GM12865 (cell line): ENCODE measurements around the gene SMS.
A peak's percentile ranks its signal among the peaks of the same experiment; 100 is the strongest.

Experiments
- DNase-seq: peaks from one replicate; pipeline ENCODE4 v3.0.0; 2010; ENCODE audit warnings: low read depth
- H3K4me3 ChIP-seq: 2 replicates; pipeline ENCODE4 v1.5.1; 2011; ENCODE audit warnings: mild to moderate bottlenecking, low read depth, low read length, control low read depth
- TF ChIP-seq, protein P1 (sequence below): IDR thresholded peaks from 2 replicates; pipeline ENCODE4 v1.5.1; 2011; ENCODE audit warnings: low read length, control low read depth, low read depth, inconsistent platforms; ENCODE audit not compliant: insufficient read depth; ENCODE audit errors: missing control alignments

The SMS gene

DNA sequence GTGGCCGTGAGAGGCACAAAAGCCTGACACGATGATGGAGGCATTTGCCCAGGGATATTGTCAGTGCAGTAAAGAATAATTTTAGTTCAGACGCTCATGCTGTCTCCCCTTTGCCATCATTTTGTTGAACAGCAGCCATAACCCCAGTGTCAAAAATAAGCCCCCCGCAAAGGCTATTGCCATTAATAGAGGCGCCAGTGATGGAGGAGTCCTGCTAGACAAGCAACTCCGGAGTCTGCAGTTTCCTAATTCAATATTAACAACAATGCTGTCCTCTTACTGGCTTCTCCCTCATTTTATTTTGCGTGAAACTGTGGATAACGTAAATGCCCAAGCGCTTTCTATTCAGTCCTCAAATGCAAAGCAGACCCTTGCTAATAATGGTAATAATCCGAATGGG lies 603 bp upstream of the SMS start:
- H3K4me3 ChIP-seq, result peak overlapping the region; percentile 36
- no peak for DNase-seq
- TF ChIP-seq, protein P1, sequence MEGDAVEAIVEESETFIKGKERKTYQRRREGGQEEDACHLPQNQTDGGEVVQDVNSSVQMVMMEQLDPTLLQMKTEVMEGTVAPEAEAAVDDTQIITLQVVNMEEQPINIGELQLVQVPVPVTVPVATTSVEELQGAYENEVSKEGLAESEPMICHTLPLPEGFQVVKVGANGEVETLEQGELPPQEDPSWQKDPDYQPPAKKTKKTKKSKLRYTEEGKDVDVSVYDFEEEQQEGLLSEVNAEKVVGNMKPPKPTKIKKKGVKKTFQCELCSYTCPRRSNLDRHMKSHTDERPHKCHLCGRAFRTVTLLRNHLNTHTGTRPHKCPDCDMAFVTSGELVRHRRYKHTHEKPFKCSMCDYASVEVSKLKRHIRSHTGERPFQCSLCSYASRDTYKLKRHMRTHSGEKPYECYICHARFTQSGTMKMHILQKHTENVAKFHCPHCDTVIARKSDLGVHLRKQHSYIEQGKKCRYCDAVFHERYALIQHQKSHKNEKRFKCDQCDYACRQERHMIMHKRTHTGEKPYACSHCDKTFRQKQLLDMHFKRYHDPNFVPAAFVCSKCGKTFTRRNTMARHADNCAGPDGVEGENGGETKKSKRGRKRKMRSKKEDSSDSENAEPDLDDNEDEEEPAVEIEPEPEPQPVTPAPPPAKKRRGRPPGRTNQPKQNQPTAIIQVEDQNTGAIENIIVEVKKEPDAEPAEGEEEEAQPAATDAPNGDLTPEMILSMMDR, result no peak

DNA sequence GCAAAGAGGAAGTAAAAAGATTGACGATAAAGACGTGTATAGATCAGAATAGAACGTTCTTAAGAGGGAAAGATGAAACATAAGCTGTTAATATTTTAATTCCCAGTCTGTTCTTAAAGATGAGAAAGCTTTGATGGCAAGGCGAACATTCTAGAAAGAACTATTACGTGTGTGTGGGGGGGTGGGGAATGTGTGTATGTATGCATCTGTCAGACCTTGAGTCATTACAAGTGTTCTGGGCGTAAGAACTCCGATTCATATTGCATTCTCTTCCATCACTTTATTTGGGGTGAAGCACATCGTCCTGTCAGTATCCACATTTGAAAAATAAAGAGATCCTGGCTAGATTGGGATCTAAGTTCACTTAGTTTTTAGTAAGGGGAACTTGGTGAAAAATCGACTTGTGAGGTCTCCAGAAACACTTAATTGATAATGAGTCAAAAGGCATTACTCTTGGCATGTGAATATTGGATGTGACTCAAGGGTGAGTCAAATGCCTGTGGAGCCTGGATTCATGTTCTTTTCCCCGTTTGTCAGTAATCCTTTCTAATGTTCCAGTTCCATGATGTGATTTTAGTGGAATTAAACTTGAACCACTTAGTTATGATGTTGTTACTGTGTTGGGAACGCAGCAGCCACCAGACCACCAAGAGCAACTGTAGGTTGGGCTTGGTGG lies 3.1 kb downstream of the SMS start:
- no peak for DNase-seq
- H3K4me3 ChIP-seq, result peak overlapping the region; percentile 8; the same call in 1 of the 2 replicates
- TF ChIP-seq, protein P1, result no peak

GRCh38 chrX:21944136-21944615 lies 3.7 kb downstream of the SMS start:
- TF ChIP-seq, protein P1, result no peak
- DNase-seq, result no peak
- no peak overlapping the region for H3K4me3 ChIP-seq

- H3K4me3 ChIP-seq, result no peak overlapping the region
- no peak for DNase-seq
- TF ChIP-seq, protein P1, result no peak
These were observed 6.6 kb downstream of the SMS start for GRCh38 chrX:21946925-21947641.

- H3K4me3 ChIP-seq, result no peak overlapping the region
- DNase-seq, result no peak
- TF ChIP-seq, protein P1, result no peak
These were observed 7.2 kb downstream of the SMS start for GRCh38 chrX:21947671-21948070.

DNA sequence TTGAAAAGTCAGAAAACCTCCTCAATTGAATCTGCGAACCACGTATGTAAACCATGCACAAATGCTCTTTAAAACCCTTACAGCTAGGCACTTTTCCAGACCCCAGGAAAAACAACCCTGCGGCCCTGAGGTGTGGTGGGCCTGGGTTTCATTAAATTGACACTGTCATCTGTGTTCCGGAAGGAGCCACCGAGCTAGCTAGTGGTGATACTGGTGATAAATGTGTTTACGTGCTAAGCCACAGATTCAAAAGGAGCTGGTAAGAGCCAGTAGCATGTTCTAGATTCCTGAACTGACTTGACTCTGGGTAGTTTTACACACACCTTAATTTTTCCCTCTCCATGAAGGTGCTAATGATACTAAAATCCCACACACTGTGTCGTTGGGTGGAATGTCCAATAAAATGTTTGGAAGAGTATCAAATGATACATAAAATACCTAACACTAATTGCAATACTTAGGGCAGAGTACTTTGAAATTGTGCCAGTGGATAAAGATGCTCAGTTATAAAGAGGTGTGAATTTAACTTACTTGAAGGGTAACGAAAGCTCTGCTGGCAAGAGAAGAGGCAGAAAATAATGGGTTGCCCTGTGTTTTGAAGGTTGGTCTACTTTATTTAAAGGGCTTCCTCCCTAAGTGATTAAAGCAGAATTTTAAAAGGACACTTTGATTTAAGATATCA lies 8.5 kb downstream of the SMS start:
- TF ChIP-seq, protein P1, result no peak
- H3K4me3 ChIP-seq, result no peak overlapping the region
- no peak for DNase-seq
